ENCODE results near the gene LILRB5. TPM values are rescaled to one million over a fixed set of nuclear protein-coding genes. Genes with fewer than 3 reads are reported as not detected.
A peak's percentile ranks its signal among the peaks of the same experiment; 100 is the strongest.

Gene LILRB5
- total RNA-seq, 1 donor from 2014 or later = not detected

DNA sequence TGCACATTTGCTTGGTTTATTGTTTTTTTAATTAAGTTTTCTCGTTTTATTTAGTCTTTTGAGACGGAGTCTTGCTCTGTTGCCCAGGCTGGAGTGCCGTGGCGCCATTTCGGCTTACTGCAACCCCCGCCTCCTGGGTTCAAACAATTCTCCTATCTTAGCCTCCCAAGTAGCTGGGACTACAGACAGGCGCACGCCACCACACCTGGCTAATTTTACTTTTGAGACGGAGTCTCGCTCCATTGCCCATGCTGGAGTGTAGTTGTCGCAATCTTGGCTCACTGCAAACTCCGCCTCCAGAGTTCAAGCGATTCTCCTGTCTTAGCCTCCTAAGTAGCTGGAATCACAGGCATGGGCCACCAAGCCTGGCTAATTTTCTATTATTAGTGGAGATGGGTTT lies 55.1 kb downstream of the LILRB5 start:
- Mint-ChIP-seq H3K36me3 (ENCODE audit: low read depth) (peaks cover 65% of the 10 kb centered on the region), H3K27ac (peak overlapping the region; percentile 99), H3K4me1 (ENCODE audit: low read depth) (peaks cover 63% of the 10 kb centered on the region), H3K4me3 (peak overlapping the region; percentile 95), H3K27me3 (ENCODE audit: insufficient read depth) (no peaks in the 10 kb centered on the region), H3K9me3 (no peaks in the 10 kb centered on the region)
- intact Hi-C loops (cut with micrococcal nuclease) = loop anchor here (2.0 to 5.0 kb wide), 2 partner anchors 247 to 665 kb away; partner anchors contain the start of genes LENG8 and ZNF331
- no peak for DNase-seq (ENCODE audit: low spot score)

- DNase-seq (ENCODE audit: low spot score) = no peak
- Mint-ChIP-seq H3K4me1 (ENCODE audit: low read depth) (peaks cover 55% of the 10 kb centered on the region), H3K27me3 (ENCODE audit: insufficient read depth) (no peaks in the 10 kb centered on the region), H3K9me3 (no peaks in the 10 kb centered on the region), H3K4me3 (peak overlapping the region; percentile 95), H3K36me3 (ENCODE audit: low read depth) (peaks cover 58% of the 10 kb centered on the region), H3K27ac (peak overlapping the region; percentile 99)
- intact Hi-C loops (cut with micrococcal nuclease) = loop anchor here (2.0 to 5.0 kb wide), 2 partner anchors 248 to 664 kb away; partner anchors contain the start of genes LENG8 and ZNF331
Measured at GRCh38 chr19:54201172-54201701, 55.8 kb downstream of the LILRB5 start.

Other genes starting within 250 kb of the LILRB5 start
- gene VSTM1, start 193.4 kb downstream of the LILRB5 start, total RNA-seq = not detected in 2 replicates
- not detected in 2 replicates for gene TARM1, start 175.9 kb downstream of the LILRB5 start, total RNA-seq
- gene OSCAR, start 156.5 kb downstream of the LILRB5 start, total RNA-seq = 0.27 TPM in 1 of 2 replicates, not detected in the other
- gene NDUFA3, start 154.4 kb downstream of the LILRB5 start, total RNA-seq = 110 and 125 TPM in 2 replicates
- gene TFPT, start 141.6 kb downstream of the LILRB5 start, total RNA-seq = 31.1 and 33.4 TPM in 2 replicates
- gene PRPF31, start 141.5 kb downstream of the LILRB5 start, total RNA-seq = 110 and 118 TPM in 2 replicates
- gene CNOT3, start 119.5 kb downstream of the LILRB5 start, total RNA-seq = 70.0 and 73.2 TPM in 2 replicates
- 5.8 and 6.6 TPM in 2 replicates for gene LENG1, start 97.6 kb downstream of the LILRB5 start, total RNA-seq
- gene TMC4, start 84.1 kb downstream of the LILRB5 start, total RNA-seq = 0.73 and 0.83 TPM in 2 replicates
- gene MBOAT7, start 67.7 kb downstream of the LILRB5 start, total RNA-seq = 255 and 263 TPM in 2 replicates
- gene TSEN34, start 66.0 kb downstream of the LILRB5 start, total RNA-seq = 20.1 and 20.9 TPM in 2 replicates
- gene RPS9, start 56.4 kb downstream of the LILRB5 start, total RNA-seq = 1,475 and 1,511 TPM in 2 replicates
- gene LILRB3, start 34.3 kb downstream of the LILRB5 start, total RNA-seq = 0.67 and 0.78 TPM in 2 replicates
- gene LILRA6, start 14.5 kb downstream of the LILRB5 start, total RNA-seq = 0.27 and 0.36 TPM in 2 replicates
- gene LILRB2, start 23.8 kb upstream of the LILRB5 start, total RNA-seq = not detected in 2 replicates
- gene LILRA5, start 55.9 kb upstream of the LILRB5 start, total RNA-seq = not detected in 2 replicates
- not detected in 2 replicates for gene LILRA4, start 81.9 kb upstream of the LILRB5 start, total RNA-seq
- gene LAIR1, start 107.7 kb upstream of the LILRB5 start, total RNA-seq = 9.2 and 9.4 TPM in 2 replicates
- gene TTYH1, start 158.2 kb upstream of the LILRB5 start, total RNA-seq = 0.49 and 0.59 TPM in 2 replicates
- 192 and 193 TPM in 2 replicates for gene LENG8, start 191.9 kb upstream of the LILRB5 start, total RNA-seq
- gene LENG9, start 206.5 kb upstream of the LILRB5 start, total RNA-seq = 8.4 and 11.5 TPM in 2 replicates
- not detected in 2 replicates for gene CDC42EP5, start 216.0 kb upstream of the LILRB5 start, total RNA-seq
- gene LAIR2, start 245.6 kb upstream of the LILRB5 start, total RNA-seq = 45.7 and 49.1 TPM in 2 replicates